Stimulated activated CD4-positive, alpha-beta T cell treated with anti-CD3 and anti-CD28 coated beads, TNF-alpha, amount 100 ng/mL, for 24 hours (primary cell): Measurements from ENCODE around the gene GREB1L.
"Not testable (repeated sequence)": the region's sequence is repeated elsewhere in the genome, so short reads cannot be mapped to it uniquely, and the experiment has no call there.

Source experiments
- DNase-seq, 3 experiments: peaks; one replicate each; pipeline ENCODE4 v3.0.0-alpha.2; 2020; ENCODE audit warnings: low read depth in 3 of 3

GREB1L gene

GRCh38 chr18:21306368-21306767, 64.3 kb downstream of the GREB1L start:
- DNase-seq, result no peak

GRCh38 chr18:21307578-21307977, 65.5 kb downstream of the GREB1L start:
- no peak for DNase-seq

GRCh38 chr18:21309248-21309647, 67.2 kb downstream of the GREB1L start:
- DNase-seq, result no peak

GRCh38 chr18:21311980-21312379, 69.9 kb downstream of the GREB1L start:
- DNase-seq, result not testable (repeated sequence)

- no peak for DNase-seq
Observed at GRCh38 chr18:21313576-21313975, 71.5 kb downstream of the GREB1L start.

- DNase-seq, result no peak
Observed at GRCh38 chr18:21314724-21315123, 72.7 kb downstream of the GREB1L start.

- DNase-seq, result not testable (repeated sequence)
Observed at GRCh38 chr18:21315126-21315525, 73.1 kb downstream of the GREB1L start.

- DNase-seq, result no peak
Observed at GRCh38 chr18:21315741-21316197, 73.7 kb downstream of the GREB1L start.

- DNase-seq, result no peak
Observed at GRCh38 chr18:21316296-21316695, 74.3 kb downstream of the GREB1L start.

GRCh38 chr18:21321711-21322110, 79.7 kb downstream of the GREB1L start:
- DNase-seq, result no peak

GRCh38 chr18:21327101-21327500, 85.1 kb downstream of the GREB1L start:
- no peak for DNase-seq

GRCh38 chr18:21330122-21330701, 88.2 kb downstream of the GREB1L start:
- no peak for DNase-seq

- DNase-seq, result no peak
Observed at GRCh38 chr18:21331065-21331464, 89.0 kb downstream of the GREB1L start.

GRCh38 chr18:21335927-21336488, 94.0 kb downstream of the GREB1L start:
- DNase-seq, result no peak

- no peak for DNase-seq
Observed at GRCh38 chr18:21336846-21337245, 94.8 kb downstream of the GREB1L start.

GRCh38 chr18:21341141-21341540, 99.1 kb downstream of the GREB1L start:
- DNase-seq, result no peak

- DNase-seq, result no peak
Observed at GRCh38 chr18:21342372-21342771, 100.3 kb downstream of the GREB1L start.

GRCh38 chr18:21344860-21345259, 102.8 kb downstream of the GREB1L start:
- no peak for DNase-seq

- no peak for DNase-seq
Observed at GRCh38 chr18:21345840-21346239, 103.8 kb downstream of the GREB1L start.

GRCh38 chr18:21359746-21360145, 117.7 kb downstream of the GREB1L start:
- DNase-seq, result no peak

- no peak for DNase-seq
Observed at GRCh38 chr18:21361307-21361880, 119.4 kb downstream of the GREB1L start.

- DNase-seq, result no peak
Observed at GRCh38 chr18:21362831-21363230, 120.8 kb downstream of the GREB1L start.

- DNase-seq, result no peak
Observed at GRCh38 chr18:21363348-21363747, 121.3 kb downstream of the GREB1L start.

GRCh38 chr18:21364471-21364870, 122.4 kb downstream of the GREB1L start:
- DNase-seq, result no peak
